H9 (cell line): ENCODE data around the gene DQX1. TPM values are rescaled to one million over a fixed set of nuclear protein-coding genes. Genes with fewer than 3 reads are reported as not detected.
A peak's percentile ranks its signal among the peaks of the same experiment; 100 is the strongest.

ENCODE experiments used
- DNase-seq: peaks from one replicate; pipeline ENCODE4 v3.0.0-alpha.2; 2017
- H2AFZ ChIP-seq: one replicate; pipeline ENCODE4 v1.6.1; 2013; ENCODE audit warnings: mild to moderate bottlenecking, low read length, control low read depth, moderate library complexity
- H2AK5ac ChIP-seq: 2 replicates; pipeline ENCODE4 v1.6.1; 2013; ENCODE audit warnings: low read length, control low read depth, mixed read lengths; ENCODE audit not compliant: insufficient read length
- H2BK120ac ChIP-seq: one replicate; pipeline ENCODE4 v1.6.1; 2013; ENCODE audit warnings: low read depth, mild to moderate bottlenecking, low read length, control low read depth, inconsistent platforms; ENCODE audit not compliant: poor library complexity, severe bottlenecking
- H2BK12ac ChIP-seq: 2 replicates; pipeline ENCODE4 v1.6.1; 2013; ENCODE audit warnings: low read length, control low read depth, mixed read lengths, low read depth; ENCODE audit not compliant: insufficient read length
- H2BK15ac ChIP-seq: 2 replicates; pipeline ENCODE4 v1.6.1; 2013; ENCODE audit warnings: low read depth, low read length, control low read depth
- H2BK20ac ChIP-seq: one replicate; pipeline ENCODE4 v1.6.1; 2013; ENCODE audit warnings: low read depth, mild to moderate bottlenecking, low read length, control low read depth, inconsistent platforms; ENCODE audit not compliant: poor library complexity, severe bottlenecking
- H2BK5ac ChIP-seq: 2 replicates; pipeline ENCODE4 v1.6.1; 2013; ENCODE audit warnings: low read length, control low read depth, mixed read lengths; ENCODE audit not compliant: insufficient read length
- H3K14ac ChIP-seq: 2 replicates; pipeline ENCODE4 v1.6.1; 2013; ENCODE audit warnings: low read length, control low read depth; ENCODE audit not compliant: insufficient read depth
- H3K18ac ChIP-seq: 2 replicates; pipeline ENCODE4 v1.6.1; 2013; ENCODE audit warnings: low read depth, mild to moderate bottlenecking, mixed read lengths, low read length, control low read depth; ENCODE audit not compliant: insufficient read length
- H3K23ac ChIP-seq: 2 replicates; pipeline ENCODE4 v1.6.1; 2013; ENCODE audit warnings: low read length, control low read depth, mixed read lengths, low read depth; ENCODE audit not compliant: insufficient read length
- H3K23me2 ChIP-seq: 2 replicates; pipeline ENCODE4 v1.6.1; 2013; ENCODE audit warnings: low read depth, mild to moderate bottlenecking, mixed read lengths, low read length, control low read depth; ENCODE audit not compliant: insufficient read length, poor library complexity, severe bottlenecking
- H3K27ac ChIP-seq: 2 replicates; pipeline ENCODE4 v1.5.1; 2013; ENCODE audit warnings: low read length, control low read depth, mixed read lengths, low read depth; ENCODE audit not compliant: insufficient read length
- H3K27me3 ChIP-seq: 2 replicates; pipeline ENCODE4 v1.6.1; 2013; ENCODE audit warnings: low read length, control low read depth, inconsistent platforms; ENCODE audit not compliant: insufficient read depth
- H3K4ac ChIP-seq: 2 replicates; pipeline ENCODE4 v1.6.1; 2013; ENCODE audit warnings: low read depth, mild to moderate bottlenecking, control low read depth, inconsistent platforms, low read length, moderate library complexity
- H3K4me1 ChIP-seq: 2 replicates; pipeline ENCODE4 v1.6.1; 2013; ENCODE audit warnings: low read length, control low read depth, inconsistent platforms; ENCODE audit not compliant: insufficient read depth
- H3K4me2 ChIP-seq: 2 replicates; pipeline ENCODE4 v1.6.1; 2013; ENCODE audit warnings: low read length, control low read depth, mixed read lengths; ENCODE audit not compliant: insufficient read length, insufficient read depth
- H3K56ac ChIP-seq: 2 replicates; pipeline ENCODE4 v1.6.1; 2013; ENCODE audit warnings: low read depth, mild to moderate bottlenecking, mixed read lengths, low read length, control low read depth; ENCODE audit not compliant: insufficient read length
- H3K79me1 ChIP-seq: 2 replicates; pipeline ENCODE4 v1.6.1; 2013; ENCODE audit warnings: low read depth, mild to moderate bottlenecking, moderate library complexity, low read length, control low read depth, inconsistent platforms; ENCODE audit not compliant: insufficient read depth, poor library complexity, severe bottlenecking
- H3K79me2 ChIP-seq: 2 replicates; pipeline ENCODE4 v1.6.1; 2013; ENCODE audit warnings: low read length, control low read depth, inconsistent platforms; ENCODE audit not compliant: insufficient read depth
- H3K9ac ChIP-seq: 2 replicates; pipeline ENCODE4 v1.6.1; 2013; ENCODE audit warnings: low read length, control low read depth, mixed read lengths; ENCODE audit not compliant: insufficient read length; ENCODE audit errors: extremely low read depth
- H3K9me3 ChIP-seq: one replicate; pipeline ENCODE4 v1.6.1; 2013; ENCODE audit warnings: low read depth, low read length, inconsistent platforms; ENCODE audit not compliant: control insufficient read depth
- H3T11ph ChIP-seq: one replicate; pipeline ENCODE4 v1.6.1; 2013; ENCODE audit warnings: mild to moderate bottlenecking, low read length, control low read depth, inconsistent platforms
- H4K20me1 ChIP-seq: one replicate; pipeline ENCODE4 v1.6.1; 2013; ENCODE audit not compliant: control insufficient read depth, insufficient read length, insufficient read depth
- H4K5ac ChIP-seq: 2 replicates; pipeline ENCODE4 v1.6.1; 2013; ENCODE audit warnings: low read depth, mild to moderate bottlenecking, mixed read lengths, low read length, control low read depth; ENCODE audit not compliant: insufficient read length
- H4K8ac ChIP-seq: replicated peaks from 2 replicates; pipeline ENCODE4 v1.6.1; 2013; ENCODE audit warnings: low read length, control low read depth, mixed read lengths, low read depth; ENCODE audit not compliant: insufficient read length
- H4K91ac ChIP-seq: 2 replicates; pipeline ENCODE4 v1.6.1; 2013; ENCODE audit warnings: low read depth, mild to moderate bottlenecking, moderate library complexity, mixed read lengths, low read length, control low read depth; ENCODE audit not compliant: insufficient read length
- H3K27ac Mint-ChIP-seq, 3 experiments: 2 replicates in 2 of 3; 3 replicates in 1 of 3; pipeline ENCODE4 v1.8.0; 2020 to 2021; ENCODE audit warnings: mixed read lengths in 3 of 3, mild to moderate bottlenecking in 1 of 3, moderate library complexity in 1 of 3
- H3K27me3 Mint-ChIP-seq: 2 replicates; pipeline ENCODE4 v1.8.0; 2021; ENCODE audit warnings: low read depth, mild to moderate bottlenecking, moderate library complexity, mixed read lengths
- H3K36me3 Mint-ChIP-seq, 3 experiments: 2 replicates in 2 of 3; 3 replicates in 1 of 3; pipeline ENCODE4 v1.8.0; 2020 to 2021; ENCODE audit warnings: low read depth in 3 of 3, mixed read lengths in 3 of 3; ENCODE audit not compliant: insufficient read depth in 1 of 3
- H3K4me1 Mint-ChIP-seq, 2 experiments: 2 replicates each; pipeline ENCODE4 v1.8.0; 2020; ENCODE audit warnings: mixed read lengths in 2 of 2
- H3K4me3 Mint-ChIP-seq, 2 experiments: 2 replicates in 1 of 2; 3 replicates in 1 of 2; pipeline ENCODE4 v1.8.0; 2020 to 2021; ENCODE audit warnings: mild to moderate bottlenecking in 2 of 2, mixed read lengths in 2 of 2, moderate library complexity in 1 of 2
- H3K9me3 Mint-ChIP-seq, 2 experiments: 2 replicates in 1 of 2; 3 replicates in 1 of 2; pipeline ENCODE4 v1.8.0; 2020; ENCODE audit warnings: mild to moderate bottlenecking in 2 of 2, mixed read lengths in 2 of 2, moderate library complexity in 1 of 2
- WGBS: extraction: QIAGEN DNeasy Blood & Tissue Kit; methylation state at CpG from one replicate; pipeline ENCODE4 v1.1.7; 2013; ENCODE audit warnings: missing lambda C conversion rate, low lambda C conversion rate, mixed read lengths; ENCODE audit not compliant: insufficient read length; ENCODE audit errors: extremely low coverage; 5-methylcytosine and 5-hydroxymethylcytosine counted together
- total RNA-seq: library from RNA; stranded (reverse); gene quantifications from 2 replicates; pipeline ENCODE4 v1.2.1, GENCODE V29; 2021
- TF ChIP-seq, protein P1 (sequence below): fragments of 200-600 bp; sonication (generic); conservative IDR thresholded peaks from 3 replicates; pipeline ENCODE4 v1.8.0; 2021; ENCODE audit warnings: antibody characterized with exemption, mild to moderate bottlenecking

Gene DQX1
- total RNA-seq, 1 experiment from 2014 or later: 0.98 TPM

DNA sequence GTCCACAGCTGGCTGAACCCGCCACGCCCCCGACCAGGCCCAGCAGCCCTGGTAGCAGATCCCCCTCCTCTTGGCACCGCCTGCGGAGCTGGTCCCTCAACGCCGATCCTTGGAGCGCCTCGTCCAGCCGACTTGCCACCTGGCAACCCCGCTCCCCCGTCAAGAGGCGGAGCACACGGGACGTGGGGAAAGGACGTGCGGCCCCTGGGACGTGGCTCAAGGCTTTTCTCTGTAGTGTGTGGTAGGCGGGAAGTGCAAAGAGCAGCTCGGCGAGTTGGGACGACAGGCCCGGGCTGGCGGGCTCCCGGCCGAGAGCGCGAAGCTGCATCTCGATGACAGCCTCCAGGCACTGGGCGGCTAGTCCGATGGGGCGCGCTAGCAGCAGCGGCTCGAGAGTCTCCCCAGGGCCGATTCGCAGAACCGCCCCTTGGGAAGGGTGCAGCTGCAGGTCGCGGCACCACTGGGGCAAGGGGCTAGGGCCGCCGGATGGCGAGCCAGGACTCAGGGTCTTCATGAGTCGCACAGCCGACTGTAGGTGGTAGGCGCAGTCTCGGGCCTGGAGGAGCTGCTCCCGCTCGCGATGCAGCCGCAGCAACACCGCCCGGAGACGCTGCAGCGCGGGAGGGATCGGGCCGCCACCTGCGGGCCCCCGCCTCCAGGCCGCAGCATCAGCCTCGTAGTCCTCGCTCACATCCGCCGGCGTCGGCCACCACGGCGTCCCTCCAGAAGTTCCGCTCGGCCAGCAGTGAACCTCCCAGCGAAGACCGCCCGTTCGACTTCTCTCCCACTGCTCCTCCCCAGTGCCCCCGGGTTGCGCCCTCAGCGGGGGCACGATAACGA, 43.9 kb downstream of the DQX1 start:
- no peaks in the 10 kb centered on the region for H3K9me3 Mint-ChIP-seq
- H4K5ac ChIP-seq: no peak overlapping the region
- peak overlapping the region; percentile 78 for H3K18ac ChIP-seq
- no peaks in the 10 kb centered on the region for H3K79me2 ChIP-seq
- H2BK20ac ChIP-seq: no peak overlapping the region
- peak overlapping the region; percentile 41 for H3K9ac ChIP-seq
- no peaks in the 10 kb centered on the region for H4K20me1 ChIP-seq
- no peak overlapping the region for H3K4ac ChIP-seq
- no peak overlapping the region for H2BK5ac ChIP-seq
- H3K23ac ChIP-seq: no peak overlapping the region
- no peak overlapping the region for H3K27ac ChIP-seq
- H2AFZ ChIP-seq: no peak overlapping the region
- no peaks in the 10 kb centered on the region for H3K9me3 ChIP-seq
- H2BK12ac ChIP-seq: no peak overlapping the region
- peak overlapping the region; percentile 99 to 100 (median 99); a peak in 6 of 7 replicates for H3K27ac Mint-ChIP-seq
- H4K8ac ChIP-seq: no peak overlapping the region
- H2AK5ac ChIP-seq: no peak overlapping the region
- peak overlapping the region; percentile 87 for H3K14ac ChIP-seq
- no CpG with 5 or more reads among the region's 80 CpGs for WGBS
- no peaks in the 10 kb centered on the region for H3K79me1 ChIP-seq
- peaks cover 9 to 13% of the 10 kb centered on the region in 2 experiments for H3K4me1 Mint-ChIP-seq
- no peak overlapping the region for H3T11ph ChIP-seq
- peak overlapping the region; percentile 100 for H3K4me3 Mint-ChIP-seq
- no peak overlapping the region for H2BK120ac ChIP-seq
- H3K27me3 ChIP-seq: no peaks in the 10 kb centered on the region
- no peak for DNase-seq
- H3K56ac ChIP-seq: no peak overlapping the region
- peak overlapping the region; percentile 81 for H3K4me2 ChIP-seq
- H3K23me2 ChIP-seq: peaks cover 8% of the 10 kb centered on the region
- no peak overlapping the region for H4K91ac ChIP-seq
- H3K27me3 Mint-ChIP-seq: no peaks in the 10 kb centered on the region
- no peak overlapping the region for H2BK15ac ChIP-seq
- TF ChIP-seq, protein P1, sequence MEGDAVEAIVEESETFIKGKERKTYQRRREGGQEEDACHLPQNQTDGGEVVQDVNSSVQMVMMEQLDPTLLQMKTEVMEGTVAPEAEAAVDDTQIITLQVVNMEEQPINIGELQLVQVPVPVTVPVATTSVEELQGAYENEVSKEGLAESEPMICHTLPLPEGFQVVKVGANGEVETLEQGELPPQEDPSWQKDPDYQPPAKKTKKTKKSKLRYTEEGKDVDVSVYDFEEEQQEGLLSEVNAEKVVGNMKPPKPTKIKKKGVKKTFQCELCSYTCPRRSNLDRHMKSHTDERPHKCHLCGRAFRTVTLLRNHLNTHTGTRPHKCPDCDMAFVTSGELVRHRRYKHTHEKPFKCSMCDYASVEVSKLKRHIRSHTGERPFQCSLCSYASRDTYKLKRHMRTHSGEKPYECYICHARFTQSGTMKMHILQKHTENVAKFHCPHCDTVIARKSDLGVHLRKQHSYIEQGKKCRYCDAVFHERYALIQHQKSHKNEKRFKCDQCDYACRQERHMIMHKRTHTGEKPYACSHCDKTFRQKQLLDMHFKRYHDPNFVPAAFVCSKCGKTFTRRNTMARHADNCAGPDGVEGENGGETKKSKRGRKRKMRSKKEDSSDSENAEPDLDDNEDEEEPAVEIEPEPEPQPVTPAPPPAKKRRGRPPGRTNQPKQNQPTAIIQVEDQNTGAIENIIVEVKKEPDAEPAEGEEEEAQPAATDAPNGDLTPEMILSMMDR: no peak
- no peaks in the 10 kb centered on the region for H3K4me1 ChIP-seq
- H3K36me3 Mint-ChIP-seq: peaks cover 7 to 44% (median 41%) of the 10 kb centered on the region in 3 experiments
